PFSK-1 (cell line): ENCODE measurements around the gene POC1B.

Experiments used
- FOXP2 ChIP-seq: optimal IDR thresholded peaks from 2 replicates; pipeline ENCODE3; 2011; ENCODE audit warnings: borderline replicate concordance, control low read depth, inconsistent platforms; ENCODE audit not compliant: insufficient read depth; ENCODE audit errors: extremely low read length, extremely low read depth
- POLR2AphosphoS5 ChIP-seq: IDR thresholded peaks from 2 replicates; pipeline ENCODE4 v1.6.1; 2012; ENCODE audit warnings: low read depth, mild to moderate bottlenecking, control low read depth, low read length, moderate library complexity
- SIN3A ChIP-seq: IDR thresholded peaks from 2 replicates; pipeline ENCODE4 v1.6.1; 2012; ENCODE audit warnings: mild to moderate bottlenecking, low read length, moderate library complexity, borderline replicate concordance; ENCODE audit not compliant: insufficient read depth
- TAF1 ChIP-seq: IDR thresholded peaks from 2 replicates; pipeline ENCODE4 v1.6.1; 2012; ENCODE audit warnings: low read length, control low read depth, borderline replicate concordance; ENCODE audit not compliant: insufficient read depth
- TF ChIP-seq, protein P1 (sequence below), 2 experiments: IDR thresholded peaks; 2 replicates each; pipeline versions ENCODE4 v1.6.1 to v1.8.0; 2011 to 2012; ENCODE audit warnings: low read depth in 2 of 2, low read length in 2 of 2, control low read depth in 1 of 2, inconsistent platforms in 1 of 2, mild to moderate bottlenecking in 1 of 2, moderate library complexity in 1 of 2; ENCODE audit not compliant: insufficient read depth in 1 of 2

Gene POC1B

DNA sequence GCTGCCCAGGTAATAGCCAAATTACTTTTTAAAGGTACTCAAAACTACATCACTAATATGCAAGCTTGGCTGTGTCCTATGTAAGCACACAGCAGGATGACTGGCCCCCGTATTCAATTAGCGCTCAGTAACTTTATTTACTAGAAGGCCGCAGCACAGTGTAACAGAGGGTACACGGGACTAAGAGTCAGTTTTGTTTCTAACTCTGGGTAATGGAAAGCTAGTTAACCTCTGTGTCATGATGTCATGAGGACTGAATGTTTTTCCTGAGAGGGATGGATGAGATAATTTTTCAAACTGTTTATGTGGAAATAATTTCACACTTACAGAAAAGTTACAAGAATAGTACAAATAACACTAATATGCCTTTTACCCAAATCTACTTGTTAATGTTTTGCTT lies 28.4 kb downstream of the POC1B start:
- TF ChIP-seq TAF1 (no peak), FOXP2 (no peak), SIN3A (no peak), POLR2AphosphoS5 (no peak)
- TF ChIP-seq, protein P1, sequence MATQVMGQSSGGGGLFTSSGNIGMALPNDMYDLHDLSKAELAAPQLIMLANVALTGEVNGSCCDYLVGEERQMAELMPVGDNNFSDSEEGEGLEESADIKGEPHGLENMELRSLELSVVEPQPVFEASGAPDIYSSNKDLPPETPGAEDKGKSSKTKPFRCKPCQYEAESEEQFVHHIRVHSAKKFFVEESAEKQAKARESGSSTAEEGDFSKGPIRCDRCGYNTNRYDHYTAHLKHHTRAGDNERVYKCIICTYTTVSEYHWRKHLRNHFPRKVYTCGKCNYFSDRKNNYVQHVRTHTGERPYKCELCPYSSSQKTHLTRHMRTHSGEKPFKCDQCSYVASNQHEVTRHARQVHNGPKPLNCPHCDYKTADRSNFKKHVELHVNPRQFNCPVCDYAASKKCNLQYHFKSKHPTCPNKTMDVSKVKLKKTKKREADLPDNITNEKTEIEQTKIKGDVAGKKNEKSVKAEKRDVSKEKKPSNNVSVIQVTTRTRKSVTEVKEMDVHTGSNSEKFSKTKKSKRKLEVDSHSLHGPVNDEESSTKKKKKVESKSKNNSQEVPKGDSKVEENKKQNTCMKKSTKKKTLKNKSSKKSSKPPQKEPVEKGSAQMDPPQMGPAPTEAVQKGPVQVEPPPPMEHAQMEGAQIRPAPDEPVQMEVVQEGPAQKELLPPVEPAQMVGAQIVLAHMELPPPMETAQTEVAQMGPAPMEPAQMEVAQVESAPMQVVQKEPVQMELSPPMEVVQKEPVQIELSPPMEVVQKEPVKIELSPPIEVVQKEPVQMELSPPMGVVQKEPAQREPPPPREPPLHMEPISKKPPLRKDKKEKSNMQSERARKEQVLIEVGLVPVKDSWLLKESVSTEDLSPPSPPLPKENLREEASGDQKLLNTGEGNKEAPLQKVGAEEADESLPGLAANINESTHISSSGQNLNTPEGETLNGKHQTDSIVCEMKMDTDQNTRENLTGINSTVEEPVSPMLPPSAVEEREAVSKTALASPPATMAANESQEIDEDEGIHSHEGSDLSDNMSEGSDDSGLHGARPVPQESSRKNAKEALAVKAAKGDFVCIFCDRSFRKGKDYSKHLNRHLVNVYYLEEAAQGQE (IDR thresholded peaks at IDR 0.05; ENCODE audit: insufficient read depth in 1 of 2, low read depth in 2 of 2, low read length in 2 of 2): no peak

DNA sequence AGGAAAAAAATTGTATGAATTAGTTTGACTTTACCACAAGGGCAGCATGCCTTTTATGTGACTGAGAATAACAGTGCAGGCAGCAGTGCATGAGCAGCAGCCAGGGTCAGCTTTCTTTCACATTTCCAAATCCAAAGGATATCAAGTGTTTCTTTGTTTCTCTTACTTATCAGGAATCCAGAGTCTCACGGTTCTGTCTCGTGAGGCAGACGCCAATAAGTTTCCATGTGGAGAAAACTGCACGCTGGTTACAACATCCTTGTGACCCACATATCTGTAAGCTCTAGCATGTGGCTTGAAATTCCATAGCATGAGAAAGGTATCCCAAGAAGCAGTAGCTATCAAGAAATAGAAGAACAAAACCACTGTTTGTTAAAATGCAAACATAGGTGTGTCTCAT lies 28.8 kb downstream of the POC1B start:
- TF ChIP-seq TAF1 (no peak), FOXP2 (no peak), SIN3A (no peak), POLR2AphosphoS5 (no peak)
- TF ChIP-seq, protein P1 (IDR thresholded peaks at IDR 0.05; ENCODE audit: insufficient read depth in 1 of 2, low read depth in 2 of 2, low read length in 2 of 2): no peak

DNA sequence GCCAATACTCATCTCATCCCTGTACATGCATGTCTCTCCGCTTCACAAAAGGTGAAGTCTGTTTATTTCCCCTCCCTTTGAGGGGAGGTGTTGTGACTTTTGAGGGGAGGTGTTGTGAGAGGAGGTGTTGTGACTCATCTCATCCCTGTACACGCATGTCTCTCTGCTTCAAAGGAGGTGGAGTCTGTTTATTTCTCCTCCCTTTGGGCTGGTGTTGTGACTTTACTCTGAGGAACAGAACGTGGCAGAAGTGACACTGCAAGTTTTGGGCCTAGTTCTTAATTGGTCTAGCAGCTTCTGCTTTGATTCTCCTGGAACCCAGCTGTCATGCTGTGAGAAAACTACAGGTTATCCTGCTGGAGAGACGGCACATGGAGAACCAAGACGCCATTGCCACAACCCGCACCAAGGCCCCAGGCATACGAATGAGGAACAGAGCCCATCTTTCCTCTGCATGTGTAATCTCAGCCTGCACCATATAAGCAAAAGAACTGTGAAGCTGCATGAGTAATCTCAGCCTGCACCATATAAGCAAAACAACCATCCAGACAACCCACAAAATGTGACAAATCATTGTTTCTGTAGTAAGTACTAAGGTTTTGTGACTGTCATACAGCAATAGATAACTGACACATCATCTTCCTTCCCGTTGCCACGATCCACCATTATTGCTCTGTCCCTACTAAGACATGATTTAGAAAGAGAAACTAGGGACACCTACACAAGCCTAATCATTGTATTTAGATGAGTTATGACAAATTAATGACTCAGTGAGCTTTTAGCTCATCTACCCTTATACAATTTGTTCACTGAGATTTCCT lies 31.2 kb downstream of the POC1B start:
- no peak for TF ChIP-seq POLR2AphosphoS5
- no peak for TF ChIP-seq SIN3A
- no peak for TF ChIP-seq FOXP2
- TF ChIP-seq, protein P1 (IDR thresholded peaks at IDR 0.05; ENCODE audit: insufficient read depth in 1 of 2, low read depth in 2 of 2, low read length in 2 of 2): no peak
- no peak for TF ChIP-seq TAF1

DNA sequence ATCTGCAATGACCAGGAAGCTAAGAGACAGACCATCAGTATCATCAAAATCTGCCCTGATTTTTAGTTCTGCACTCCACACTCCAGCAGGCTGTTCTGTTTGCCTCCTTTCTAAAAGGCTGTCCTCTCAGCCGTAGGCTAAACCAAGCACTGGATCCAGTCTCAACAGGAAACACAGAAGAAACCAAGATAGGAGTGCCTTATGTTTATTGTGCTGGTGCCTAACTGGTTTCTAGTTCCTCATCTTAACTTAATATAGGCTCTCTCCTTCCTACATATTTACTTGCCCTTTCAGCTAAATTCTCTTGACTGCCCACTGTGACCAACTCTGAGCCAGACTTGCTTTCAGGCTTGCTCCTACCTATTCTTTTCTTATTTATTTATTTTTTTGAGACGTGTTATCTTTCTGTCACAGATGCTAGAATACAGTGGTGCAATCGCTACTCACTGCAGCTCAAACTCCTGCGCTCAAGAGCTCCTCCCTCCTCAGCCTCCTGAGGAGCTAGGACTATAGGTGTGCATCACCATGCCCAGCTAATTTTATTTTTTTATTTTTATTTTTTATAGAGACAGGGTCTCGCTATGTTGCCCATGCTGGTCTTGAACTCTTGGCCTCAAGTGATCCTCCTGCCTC lies 32.1 kb downstream of the POC1B start:
- no peak for TF ChIP-seq FOXP2
- TF ChIP-seq POLR2AphosphoS5: no peak
- TF ChIP-seq, protein P1 (IDR thresholded peaks at IDR 0.05; ENCODE audit: insufficient read depth in 1 of 2, low read depth in 2 of 2, low read length in 2 of 2): no peak
- TF ChIP-seq SIN3A: no peak
- no peak for TF ChIP-seq TAF1
